HepG2 (cell line): ENCODE results near the gene KXD1. TPM values are rescaled to one million over a fixed set of nuclear protein-coding genes. Genes with fewer than 3 reads are reported as not detected.

Source experiments
- ATAC-seq: fragments of 200-7000 bp; cut with Tn5 transposase; 3 replicates; pipeline ENCODE4 v1.9.1; 2020; ENCODE audit warnings: mild to moderate bottlenecking, moderate library complexity
- BruUV-seq: library from RNA; stranded (reverse); fragments of 400-500 nt; replicated peaks from 2 replicates; lab custom pipeline; 2021; lab: Mats Ljungman, UMichigan
- CTCF ChIA-PET: fragments of 300-600 bp; formaldehyde crosslinking; extraction: SDS; loops from one replicate; lab custom pipeline; 2021; ENCODE audit warnings: low total read pairs, inconsistent platforms, low intra/inter-chr PET ratio; lab: Yijun Ruan, JAX
- POLR2A ChIA-PET: fragments of 350-600 bp; sonication (Branson Sonifier 250); formaldehyde crosslinking; loops from one replicate; lab custom pipeline; 2020; ENCODE audit warnings: antibody characterized with exemption, inconsistent platforms; lab: Yijun Ruan, JAX
- DNase-seq: peaks from one replicate; pipeline ENCODE4 v3.0.0-alpha.2; 2015; ENCODE audit warnings: low spot score
- FAIRE-seq: peaks from 3 replicates; lab custom pipeline; 2011; peaks lifted over from hg19 to GRCh38; lab: Jason Lieb, UNC
- H2AFZ ChIP-seq: one replicate; pipeline ENCODE4 v1.6.1; 2011; ENCODE audit warnings: low read length, inconsistent platforms
- H3K27ac ChIP-seq: fragments of 300-600 bp; 3 replicates; pipeline ENCODE4 v1.8.0; 2011; ENCODE audit warnings: mixed run types, mild to moderate bottlenecking, mixed read lengths, low read length, inconsistent platforms; ENCODE audit not compliant: insufficient read depth; ENCODE audit errors: extremely low read length
- H3K27me3 ChIP-seq, 2 experiments: fragments of 200-600 bp in 1 of 2; 2 replicates in 1 of 2; 3 replicates in 1 of 2; pipeline versions ENCODE4 v1.6.0 to v1.8.0; 2011; ENCODE audit warnings: low read length in 2 of 2, mild to moderate bottlenecking in 2 of 2, moderate library complexity in 2 of 2, inconsistent platforms in 1 of 2; ENCODE audit not compliant: insufficient read depth in 2 of 2, control insufficient read depth in 1 of 2
- H3K36me3 ChIP-seq, 2 experiments: fragments of 200-600 bp in 1 of 2; replicated peaks in 1 of 2; 2 replicates in 1 of 2; 3 replicates in 1 of 2; pipeline versions ENCODE4 v1.5.1 to v1.8.0; 2011; ENCODE audit warnings: low read length in 2 of 2, inconsistent platforms in 1 of 2; ENCODE audit not compliant: insufficient read depth in 2 of 2, control insufficient read depth in 1 of 2
- H3K4me1 ChIP-seq: 2 replicates; pipeline ENCODE4 v1.5.1; 2012; ENCODE audit warnings: low read length, inconsistent platforms; ENCODE audit not compliant: insufficient read depth
- H3K4me2 ChIP-seq: 2 replicates; pipeline ENCODE4 v1.6.0; 2011; ENCODE audit warnings: low read depth, low read length, inconsistent platforms
- H3K4me3 ChIP-seq, 3 experiments: fragments of 200-600 bp in 1 of 3; sonication (generic), shearing (Covaris generic) in 1 of 3; replicated peaks in 1 of 3; 2 replicates each; pipeline ENCODE4 v1.5.1; 2011 to 2016; ENCODE audit warnings: low read length in 3 of 3, inconsistent platforms in 2 of 3, low read depth in 2 of 3, mild to moderate bottlenecking in 2 of 3, control low read depth in 1 of 3, mixed read lengths in 1 of 3; ENCODE audit not compliant: insufficient read depth in 1 of 3
- H3K79me2 ChIP-seq: one replicate; pipeline ENCODE4 v1.6.1; 2011; ENCODE audit warnings: low read length, inconsistent platforms; ENCODE audit not compliant: insufficient read depth
- H3K9ac ChIP-seq: 2 replicates; pipeline ENCODE4 v1.6.0; 2011; ENCODE audit warnings: mild to moderate bottlenecking, low read depth, low read length, inconsistent platforms; ENCODE audit not compliant: insufficient read depth
- H3K9me3 ChIP-seq: 2 replicates; pipeline ENCODE4 v1.5.1; 2012; ENCODE audit warnings: mild to moderate bottlenecking, low read length
- H4K20me1 ChIP-seq: 2 replicates; pipeline ENCODE4 v1.6.0; 2011; ENCODE audit warnings: inconsistent platforms, mild to moderate bottlenecking, low read length, moderate library complexity; ENCODE audit not compliant: insufficient read depth
- AGO2 ChIP-seq: fragments of 200-400 bp; formaldehyde crosslinking; optimal IDR thresholded peaks from 2 replicates; pipeline ENCODE3; 2017; ENCODE audit warnings: mild to moderate bottlenecking, low read depth, low read length, moderate library complexity
- TOE1 ChIP-seq: sonication (generic); formaldehyde crosslinking; IDR thresholded peaks from 2 replicates; pipeline ENCODE4 v1.4.0; 2020; ENCODE audit warnings: mild to moderate bottlenecking, missing genetic modification reagents
- ZNF136 ChIP-seq: sonication (generic); formaldehyde crosslinking; IDR thresholded peaks from 2 replicates; pipeline ENCODE4 v1.8.1; 2022; ENCODE audit warnings: low read depth, mild to moderate bottlenecking, moderate library complexity, missing genetic modification reagents
- ZNF207 ChIP-seq: fragments of 450-650 bp; IDR thresholded peaks from 2 replicates; pipeline ENCODE4 v1.6.1; 2016; ENCODE audit warnings: antibody characterized with exemption, borderline replicate concordance
- ZNF350 ChIP-seq: sonication (generic); formaldehyde crosslinking; IDR thresholded peaks from 2 replicates; pipeline ENCODE4 v1.4.0; 2020; ENCODE audit warnings: mild to moderate bottlenecking, low read depth, missing genetic modification reagents, borderline replicate concordance
- ZSCAN31 ChIP-seq: sonication (generic); formaldehyde crosslinking; IDR thresholded peaks from 2 replicates; pipeline ENCODE4 v1.5.0; 2020; ENCODE audit warnings: low read depth, mild to moderate bottlenecking, missing genetic modification reagents
- WGBS: methylation state at CpG from one replicate; pipeline ENCODE4 v1.1.6; 2017; ENCODE audit warnings: low lambda C conversion rate; 5-methylcytosine and 5-hydroxymethylcytosine counted together
- in situ Hi-C: cut with HindIII; loops from 2 replicates; pipeline ENCODE4 v1.10.0; 2017; ENCODE audit warnings: low pct_unique_long_range_greater_than_20kb; ENCODE audit not compliant: extremely low pct_ligation_motif_present
- intact Hi-C: fragments of 100-400 bp; cut with micrococcal nuclease; formaldehyde crosslinking; loops from one replicate; pipeline ENCODE4 v1.10.0; 2022; ENCODE audit not compliant: unreplicated experiment
- polyA plus RNA-seq, 8 experiments: library from polyadenylated mRNA; depleted of rRNA in 3 of 8; stranded (reverse) in 7 of 8; unstranded in 1 of 8; fragments of >200 nt; fragmentation: Illumina TruSeq in 4 of 8; extraction: Trizol in 4 of 8; gene quantifications; 2 replicates each; pipeline versions ENCODE4 v1.2.1 to v1.2.3, GENCODE V29; 2011 to 2016; ENCODE audit warnings: low read depth in 4 of 8, missing spikeins in 1 of 8, mixed read lengths in 1 of 8; ENCODE audit not compliant: insufficient read depth in 1 of 8
- total RNA-seq, 5 experiments: library from RNA; depleted of rRNA; stranded (reverse); fragments of >200 nt; fragmentation: Illumina TruSeq; extraction: Trizol; gene quantifications; 2 replicates each; pipeline ENCODE4 v1.2.3, GENCODE V29; 2016; ENCODE audit warnings: low read depth in 1 of 5
- TF ChIP-seq, protein P1 (sequence below): IDR thresholded peaks from 2 replicates; pipeline ENCODE4 v1.6.1; 2016; ENCODE audit warnings: low read depth
- TF ChIP-seq, protein P2 (sequence below): IDR thresholded peaks from 2 replicates; pipeline ENCODE4 v1.6.1; 2016; ENCODE audit warnings: control low read depth
- TF ChIP-seq, protein P3 (sequence below): sonication (generic); formaldehyde crosslinking; conservative IDR thresholded peaks from 2 replicates; pipeline ENCODE4 v1.4.0; 2020; ENCODE audit warnings: mild to moderate bottlenecking, missing genetic modification reagents, moderate library complexity

The KXD1 gene
- total and polyA plus RNA-seq, 2 of the 13 experiments (the other 11 are each of a cell fraction or from before 2014, with no cell fraction given): 44.6 to 143 TPM

DNA sequence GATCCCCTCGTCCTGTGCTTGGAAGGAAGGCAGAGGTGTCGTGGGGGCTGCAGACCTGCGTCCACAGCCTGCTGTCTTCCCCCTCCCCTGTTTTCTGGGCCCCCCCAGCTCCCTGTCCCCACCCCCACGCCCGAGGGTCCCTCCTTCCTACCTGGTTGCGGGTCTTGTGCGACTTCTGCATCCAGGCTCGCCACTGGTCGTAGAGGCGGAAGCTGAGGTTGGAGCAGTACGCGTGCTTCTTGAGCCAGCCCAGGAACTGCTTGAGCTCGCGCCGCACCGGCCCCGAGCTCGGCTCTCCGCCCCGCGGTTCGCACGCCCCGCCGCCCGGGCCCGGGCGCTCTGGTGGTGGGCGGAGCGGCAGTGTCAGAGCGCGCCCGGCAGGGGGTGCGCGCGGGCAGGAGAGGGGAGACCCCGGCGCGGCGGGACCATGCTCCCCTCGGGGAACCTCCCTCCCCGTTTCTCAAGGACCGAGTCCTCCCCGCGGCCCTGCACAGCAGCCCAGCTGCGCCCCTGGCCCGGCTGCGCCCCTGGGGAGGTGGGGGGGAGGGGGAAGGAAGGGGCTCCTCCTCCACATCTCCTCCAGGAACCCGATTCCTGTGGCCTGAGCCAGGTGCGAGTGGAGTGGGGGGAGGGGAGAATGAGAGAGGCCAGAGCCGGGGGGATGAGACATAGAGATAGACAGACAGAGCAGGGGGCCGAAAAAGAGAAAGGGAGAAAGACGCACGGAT is 36.6 kb downstream of the KXD1 start:
- ATAC-seq: no peak
- Histone ChIP-seq H3K9ac (no peak overlapping the region), H3K9me3 (no peaks in the 10 kb centered on the region), H3K4me2 (no peak overlapping the region), H3K27me3 (no peaks in the 10 kb centered on the region), H4K20me1 (0 out of 2 replicates have a peak, but pooled peaks cover 2% of the 10 kb centered on the region), H3K4me1 (peaks cover 13% of the 10 kb centered on the region), H3K27ac (no peak overlapping the region), H3K4me3 (no peak overlapping the region), H2AFZ (no peak overlapping the region), H3K79me2 (no peaks in the 10 kb centered on the region), H3K36me3 (peaks cover 12 to 37% of the 10 kb centered on the region in 2 experiments; a peak in 4 of 5 replicates)
- FAIRE-seq: no peak
- ChIA-PET POLR2A (interaction anchor here (0.6 to 0.8 kb wide), 2 partner anchors 231 to 303 kb away, joined by 3 read pairs; no protein-coding TSS in a partner anchor), CTCF (no interaction called here)
- 97% methylated on average over 41 of the region's 54 CpGs for WGBS
- BruUV-seq: no TSS peak
- no peak for DNase-seq
- intact Hi-C loops: no loop called here
- in situ Hi-C loops: loop anchor here (5.0 kb wide), 1 partner anchor 83 kb away; no protein-coding TSS in a partner anchor
- TF ChIP-seq AGO2 (peak; percentile 36), ZSCAN31 (CRISPR knock-in tag) (no peak)
- TF ChIP-seq, all 625 proteins: peak for 1

DNA sequence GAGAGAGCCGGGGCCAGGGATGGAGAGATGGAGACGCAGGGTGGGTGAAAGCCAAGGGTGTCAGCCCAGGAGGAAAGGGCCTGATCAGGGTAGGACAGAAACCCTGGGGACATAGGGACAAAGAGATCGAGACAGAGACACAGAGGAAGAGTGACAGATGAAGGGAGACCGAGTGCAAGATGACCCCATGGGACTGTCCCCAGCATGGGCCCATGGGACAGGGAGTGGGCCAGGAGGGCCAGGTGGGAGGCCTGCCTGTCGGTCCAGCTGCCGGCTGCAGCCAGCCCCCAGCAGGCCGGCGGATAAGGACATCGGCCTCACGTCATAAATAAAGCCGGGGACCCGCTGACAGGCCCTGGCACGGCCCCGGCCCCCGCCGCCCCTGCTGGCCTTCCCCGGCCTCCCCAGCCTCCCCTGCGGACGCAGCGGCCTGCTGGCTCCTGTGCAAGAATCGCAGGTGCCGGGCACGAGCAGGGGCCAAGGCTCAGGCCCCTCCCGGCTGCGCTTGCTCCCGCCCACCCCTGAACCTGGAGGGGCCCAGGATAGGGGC is 37.2 kb downstream of the KXD1 start:
- POLR2A ChIA-PET: interaction anchor here (0.8 kb wide), 1 partner anchor 303 kb away, joined by 3 read pairs; no protein-coding TSS in a partner anchor
- intact Hi-C loops: no loop called here
- H3K9ac ChIP-seq: no peak overlapping the region
- no peak overlapping the region for H3K4me3 ChIP-seq
- ATAC-seq (no peak), FAIRE-seq (no peak), DNase-seq (no peak)
- no peaks in the 10 kb centered on the region for H3K27me3 ChIP-seq
- CTCF ChIA-PET: no interaction called here
- H3K4me2 ChIP-seq: no peak overlapping the region
- H3K79me2 ChIP-seq: no peaks in the 10 kb centered on the region
- H3K9me3 ChIP-seq: no peaks in the 10 kb centered on the region
- 0 out of 2 replicates have a peak, but pooled peaks cover 2% of the 10 kb centered on the region for H4K20me1 ChIP-seq
- no TSS peak for BruUV-seq
- peaks cover 14 to 44% of the 10 kb centered on the region in 2 experiments; a peak in 4 of 5 replicates for H3K36me3 ChIP-seq
- WGBS: 94% methylated on average over 5 of the region's 26 CpGs
- H3K4me1 ChIP-seq: peaks cover 7% of the 10 kb centered on the region
- no peak overlapping the region for H2AFZ ChIP-seq
- H3K27ac ChIP-seq: no peak overlapping the region
- in situ Hi-C loops: loop anchor here (5.0 kb wide), 1 partner anchor 82 kb away; no protein-coding TSS in a partner anchor
- TF ChIP-seq, protein P1, sequence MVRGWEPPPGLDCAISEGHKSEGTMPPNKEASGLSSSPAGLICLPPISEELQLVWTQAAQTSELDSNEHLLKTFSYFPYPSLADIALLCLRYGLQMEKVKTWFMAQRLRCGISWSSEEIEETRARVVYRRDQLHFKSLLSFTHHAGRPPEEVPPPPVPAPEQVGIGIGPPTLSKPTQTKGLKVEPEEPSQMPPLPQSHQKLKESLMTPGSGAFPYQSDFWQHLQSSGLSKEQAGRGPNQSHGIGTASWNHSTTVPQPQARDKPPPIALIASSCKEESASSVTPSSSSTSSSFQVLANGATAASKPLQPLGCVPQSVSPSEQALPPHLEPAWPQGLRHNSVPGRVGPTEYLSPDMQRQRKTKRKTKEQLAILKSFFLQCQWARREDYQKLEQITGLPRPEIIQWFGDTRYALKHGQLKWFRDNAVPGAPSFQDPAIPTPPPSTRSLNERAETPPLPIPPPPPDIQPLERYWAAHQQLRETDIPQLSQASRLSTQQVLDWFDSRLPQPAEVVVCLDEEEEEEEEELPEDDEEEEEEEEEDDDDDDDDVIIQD (CRISPR knock-in tag): no peak
- TF ChIP-seq, protein P2, sequence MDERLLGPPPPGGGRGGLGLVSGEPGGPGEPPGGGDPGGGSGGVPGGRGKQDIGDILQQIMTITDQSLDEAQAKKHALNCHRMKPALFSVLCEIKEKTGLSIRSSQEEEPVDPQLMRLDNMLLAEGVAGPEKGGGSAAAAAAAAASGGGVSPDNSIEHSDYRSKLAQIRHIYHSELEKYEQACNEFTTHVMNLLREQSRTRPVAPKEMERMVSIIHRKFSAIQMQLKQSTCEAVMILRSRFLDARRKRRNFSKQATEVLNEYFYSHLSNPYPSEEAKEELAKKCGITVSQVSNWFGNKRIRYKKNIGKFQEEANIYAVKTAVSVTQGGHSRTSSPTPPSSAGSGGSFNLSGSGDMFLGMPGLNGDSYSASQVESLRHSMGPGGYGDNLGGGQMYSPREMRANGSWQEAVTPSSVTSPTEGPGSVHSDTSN: no peak
- TF ChIP-seq ZNF350: no peak
- no peak for TF ChIP-seq ZNF136 (CRISPR knock-in tag)
- no peak for TF ChIP-seq ZNF207
- TF ChIP-seq, protein P3, sequence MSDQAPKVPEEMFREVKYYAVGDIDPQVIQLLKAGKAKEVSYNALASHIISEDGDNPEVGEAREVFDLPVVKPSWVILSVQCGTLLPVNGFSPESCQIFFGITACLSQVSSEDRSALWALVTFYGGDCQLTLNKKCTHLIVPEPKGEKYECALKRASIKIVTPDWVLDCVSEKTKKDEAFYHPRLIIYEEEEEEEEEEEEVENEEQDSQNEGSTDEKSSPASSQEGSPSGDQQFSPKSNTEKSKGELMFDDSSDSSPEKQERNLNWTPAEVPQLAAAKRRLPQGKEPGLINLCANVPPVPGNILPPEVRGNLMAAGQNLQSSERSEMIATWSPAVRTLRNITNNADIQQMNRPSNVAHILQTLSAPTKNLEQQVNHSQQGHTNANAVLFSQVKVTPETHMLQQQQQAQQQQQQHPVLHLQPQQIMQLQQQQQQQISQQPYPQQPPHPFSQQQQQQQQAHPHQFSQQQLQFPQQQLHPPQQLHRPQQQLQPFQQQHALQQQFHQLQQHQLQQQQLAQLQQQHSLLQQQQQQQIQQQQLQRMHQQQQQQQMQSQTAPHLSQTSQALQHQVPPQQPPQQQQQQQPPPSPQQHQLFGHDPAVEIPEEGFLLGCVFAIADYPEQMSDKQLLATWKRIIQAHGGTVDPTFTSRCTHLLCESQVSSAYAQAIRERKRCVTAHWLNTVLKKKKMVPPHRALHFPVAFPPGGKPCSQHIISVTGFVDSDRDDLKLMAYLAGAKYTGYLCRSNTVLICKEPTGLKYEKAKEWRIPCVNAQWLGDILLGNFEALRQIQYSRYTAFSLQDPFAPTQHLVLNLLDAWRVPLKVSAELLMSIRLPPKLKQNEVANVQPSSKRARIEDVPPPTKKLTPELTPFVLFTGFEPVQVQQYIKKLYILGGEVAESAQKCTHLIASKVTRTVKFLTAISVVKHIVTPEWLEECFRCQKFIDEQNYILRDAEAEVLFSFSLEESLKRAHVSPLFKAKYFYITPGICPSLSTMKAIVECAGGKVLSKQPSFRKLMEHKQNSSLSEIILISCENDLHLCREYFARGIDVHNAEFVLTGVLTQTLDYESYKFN: no peak
- TF ChIP-seq TOE1 (CRISPR knock-in tag): no peak
